Regular cardiac myocyte (primary cell): ENCODE results near the gene IPO8. TPM values are rescaled to one million over a fixed set of nuclear protein-coding genes. Genes with fewer than 3 reads are reported as not detected.

Source experiments
- total RNA-seq: library from RNA; depleted of rRNA; stranded (reverse); fragments of >200 nt; gene quantifications from 2 replicates; pipeline ENCODE4 v1.2.3, GENCODE V29; 2014

IPO8 gene
- 29.3 and 31.6 TPM in 2 replicates for total RNA-seq

DNA sequence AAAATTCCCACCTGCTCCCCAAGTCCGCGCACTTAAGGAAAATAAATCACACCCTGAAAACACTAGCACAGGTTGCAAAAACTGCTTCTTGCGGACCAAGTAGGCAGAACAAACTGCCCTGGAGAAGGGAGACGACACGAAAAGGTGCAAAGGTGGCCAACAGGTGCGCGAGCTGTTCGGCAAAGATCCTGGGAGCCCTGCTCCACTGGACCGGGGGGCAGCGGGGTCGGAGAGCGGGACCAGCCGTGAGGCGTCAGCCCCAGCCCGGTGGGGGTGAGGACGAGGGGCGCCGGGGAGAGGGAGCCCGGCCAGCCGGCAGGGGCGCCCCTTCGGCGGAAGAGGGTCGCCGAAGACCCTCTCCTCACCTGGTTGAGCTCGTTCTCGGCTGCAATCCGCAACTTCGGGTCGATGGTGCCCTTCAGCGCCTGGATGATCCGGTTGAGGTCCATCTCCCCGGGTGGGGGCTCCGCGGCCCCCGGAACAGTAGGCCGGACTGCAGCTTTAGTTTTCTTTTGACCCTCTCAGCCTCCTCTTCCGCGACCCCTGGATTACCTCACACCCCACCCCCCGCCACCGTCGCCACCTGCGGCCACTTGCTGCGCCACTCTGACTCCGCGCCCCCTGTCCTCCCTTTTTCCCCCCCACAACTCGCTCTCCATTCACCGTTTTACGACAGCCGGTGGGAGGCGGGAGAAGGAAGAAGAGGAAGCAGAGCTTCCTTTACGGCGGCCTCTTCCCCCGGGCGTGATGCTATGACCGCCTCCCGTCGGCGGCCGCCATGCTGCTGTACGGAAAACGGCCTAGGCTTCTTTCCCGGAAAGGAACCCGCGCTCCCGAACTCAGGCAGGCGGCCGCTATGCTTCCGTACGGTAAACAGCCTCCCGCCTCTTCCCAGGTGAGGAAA is at the start of gene IPO8:
Gene IPO8, minus strand, starts transcription at position 671 of the 904 bp plus-strand sequence. Its CDS starts 222 bp downstream, at position 449.

Other genes with a start within 250 kb of the IPO8 start
- 46.5 and 53.5 TPM in 2 replicates for gene CAPRIN2, start 59.1 kb upstream of the IPO8 start, total RNA-seq
- under 0.01 and 0.28 TPM in 2 replicates for gene TSPAN11, start 230.9 kb upstream of the IPO8 start, total RNA-seq